HG03280 (cell line): Measurements from ENCODE around the gene ZNF487.
A peak's percentile ranks its signal among the peaks of the same experiment; 100 is the strongest.
"Not testable (repeated sequence)": the region's sequence is repeated elsewhere in the genome, so short reads cannot be mapped to it uniquely, and the experiment has no call there.

ENCODE experiments used
- ATAC-seq: cut with Tn5 transposase; IDR thresholded peaks from one replicate; pipeline ENCODE4 v1.9.1; 2021; ENCODE audit warnings: mild to moderate bottlenecking, moderate library complexity; ENCODE audit not compliant: unreplicated experiment

Gene ZNF487

GRCh38 chr10:43403911-43404703 is 32.8 kb upstream of the ZNF487 start:
- ATAC-seq = no peak

GRCh38 chr10:43404704-43405084 is 32.2 kb upstream of the ZNF487 start:
- no peak for ATAC-seq

GRCh38 chr10:43407148-43407575 is 29.7 kb upstream of the ZNF487 start:
- peak; percentile 24 for ATAC-seq

GRCh38 chr10:43407576-43408330 is 29.2 kb upstream of the ZNF487 start:
- ATAC-seq = peak; percentile 42

GRCh38 chr10:43408331-43408709 is 28.6 kb upstream of the ZNF487 start:
- ATAC-seq = no peak

- ATAC-seq = peak; percentile 67
Measured at GRCh38 chr10:43408710-43409384, 28.1 kb upstream of the ZNF487 start, which contains the start of gene HNRNPF. HNRNPF (minus strand) TSS chr10:43409186; CDS start chr10:43387884, 21,302 bp downstream.

GRCh38 chr10:43409385-43410109 is 27.4 kb upstream of the ZNF487 start:
- no peak for ATAC-seq

- ATAC-seq = no peak
Measured at GRCh38 chr10:43410345-43410744, 26.6 kb upstream of the ZNF487 start.

- ATAC-seq = no peak
Measured at GRCh38 chr10:43411536-43411935, 25.4 kb upstream of the ZNF487 start.

GRCh38 chr10:43415544-43415943 is 21.4 kb upstream of the ZNF487 start:
- no peak for ATAC-seq

- ATAC-seq = no peak
Measured at GRCh38 chr10:43417950-43418768, 18.8 kb upstream of the ZNF487 start.

- ATAC-seq = no peak
Measured at GRCh38 chr10:43419997-43420368, 16.9 kb upstream of the ZNF487 start.

GRCh38 chr10:43420369-43421200 is 16.3 kb upstream of the ZNF487 start:
- ATAC-seq = peak; percentile 80

- no peak for ATAC-seq
Measured at GRCh38 chr10:43421201-43421507, 15.8 kb upstream of the ZNF487 start.

GRCh38 chr10:43421519-43421918 is 15.4 kb upstream of the ZNF487 start:
- no peak for ATAC-seq

- not testable (repeated sequence) for ATAC-seq
Measured at GRCh38 chr10:43421944-43422343, 15.0 kb upstream of the ZNF487 start.

GRCh38 chr10:43424416-43424815 is 12.5 kb upstream of the ZNF487 start:
- no peak for ATAC-seq

GRCh38 chr10:43426476-43426875 is 10.4 kb upstream of the ZNF487 start:
- ATAC-seq = not testable (repeated sequence)

GRCh38 chr10:43427166-43427825 is 9.6 kb upstream of the ZNF487 start:
- no peak for ATAC-seq
